Esophagus muscularis mucosa (tissue), 4 donors: Measurements from ENCODE around the gene ECE1.

Experiments
- EP300 ChIP-seq: sonication (generic); formaldehyde crosslinking; IDR thresholded peaks from one replicate; pipeline ENCODE4 v1.6.1; 2017; ENCODE audit warnings: antibody characterized with exemption
- POLR2A ChIP-seq: fragments of 450-650 bp; IDR thresholded peaks from one replicate; pipeline ENCODE4 v1.6.1; 2017; ENCODE audit warnings: antibody characterized with exemption, moderate library complexity, mild to moderate bottlenecking, low read depth
- POLR2AphosphoS5 ChIP-seq, 2 donors: sonication (generic); formaldehyde crosslinking; IDR thresholded peaks; one replicate each; pipeline ENCODE4 v1.6.1; 2017; ENCODE audit warnings: antibody characterized with exemption in 2 of 2
- TF ChIP-seq, protein P1 (sequence below), 3 experiments: fragments of 200-600 bp in 2 of 3; fragments of 450-650 bp in 1 of 3; sonication (generic) in 2 of 3; IDR thresholded peaks; one replicate each; pipeline ENCODE4 v1.5.1; 2017 to 2019; ENCODE audit warnings: antibody characterized with exemption in 3 of 3, mild to moderate bottlenecking in 2 of 3, moderate library complexity in 1 of 3

DNA sequence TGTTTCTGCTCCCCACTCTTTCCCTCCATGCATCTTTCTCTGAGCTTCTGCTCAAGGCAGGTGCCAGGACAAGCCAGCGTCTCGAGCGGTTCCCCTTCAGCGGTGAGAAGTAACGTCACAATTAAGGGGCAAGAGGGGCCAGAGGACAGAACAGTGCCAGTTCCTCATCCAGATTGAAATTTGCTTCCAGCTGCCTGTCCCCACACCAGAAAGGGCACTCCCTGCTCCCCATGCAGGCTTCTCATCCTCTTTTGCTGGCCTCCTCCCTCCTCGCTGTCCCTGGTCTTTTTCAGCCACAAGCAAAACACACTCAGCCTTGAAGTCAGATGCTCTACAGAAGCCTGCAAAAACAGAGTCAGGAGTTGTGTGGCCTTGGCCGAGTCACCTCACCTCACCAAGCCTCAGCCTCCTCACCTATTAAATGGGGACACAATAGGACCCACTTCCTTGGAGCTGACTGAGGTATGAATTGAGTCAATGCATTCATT is 35.0 kb upstream of the ECE1 start:
- TF ChIP-seq, protein P1, sequence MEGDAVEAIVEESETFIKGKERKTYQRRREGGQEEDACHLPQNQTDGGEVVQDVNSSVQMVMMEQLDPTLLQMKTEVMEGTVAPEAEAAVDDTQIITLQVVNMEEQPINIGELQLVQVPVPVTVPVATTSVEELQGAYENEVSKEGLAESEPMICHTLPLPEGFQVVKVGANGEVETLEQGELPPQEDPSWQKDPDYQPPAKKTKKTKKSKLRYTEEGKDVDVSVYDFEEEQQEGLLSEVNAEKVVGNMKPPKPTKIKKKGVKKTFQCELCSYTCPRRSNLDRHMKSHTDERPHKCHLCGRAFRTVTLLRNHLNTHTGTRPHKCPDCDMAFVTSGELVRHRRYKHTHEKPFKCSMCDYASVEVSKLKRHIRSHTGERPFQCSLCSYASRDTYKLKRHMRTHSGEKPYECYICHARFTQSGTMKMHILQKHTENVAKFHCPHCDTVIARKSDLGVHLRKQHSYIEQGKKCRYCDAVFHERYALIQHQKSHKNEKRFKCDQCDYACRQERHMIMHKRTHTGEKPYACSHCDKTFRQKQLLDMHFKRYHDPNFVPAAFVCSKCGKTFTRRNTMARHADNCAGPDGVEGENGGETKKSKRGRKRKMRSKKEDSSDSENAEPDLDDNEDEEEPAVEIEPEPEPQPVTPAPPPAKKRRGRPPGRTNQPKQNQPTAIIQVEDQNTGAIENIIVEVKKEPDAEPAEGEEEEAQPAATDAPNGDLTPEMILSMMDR (IDR thresholded peaks at IDR 0.05) = no peak
- TF ChIP-seq POLR2AphosphoS5 (IDR thresholded peaks at IDR 0.05) = no peak
- no peak for TF ChIP-seq POLR2A
- no peak for TF ChIP-seq EP300
